B cell (primary cell): Measurements from ENCODE around the gene CALY. TPM values are rescaled to one million over a fixed set of nuclear protein-coding genes. Genes with fewer than 3 reads are reported as not detected.

Experiments
- ATAC-seq: fragments of 200-7000 bp; cut with Tn5 transposase; one replicate; pipeline ENCODE4 v1.10.0; 2021; ENCODE audit warnings: low read depth, mild to moderate bottlenecking, moderate number of reproducible peaks, moderate library complexity
- CTCF ChIA-PET: fragments of 350-600 bp; sonication (Branson Sonifier 250); formaldehyde crosslinking; loops from one replicate; lab custom pipeline; 2021; ENCODE audit warnings: antibody characterized with exemption, inconsistent platforms; lab: Charles Lee
- POLR2A ChIA-PET: fragments of 350-600 bp; sonication (Branson Sonifier 250); formaldehyde crosslinking; loops from one replicate; lab custom pipeline; 2021; ENCODE audit warnings: antibody characterized with exemption; lab: Charles Lee
- DNase-seq: peaks from one replicate; pipeline ENCODE4 v3.0.0; 2013
- H2AFZ ChIP-seq: 2 replicates; pipeline ENCODE4 v1.6.1; 2012; ENCODE audit warnings: mild to moderate bottlenecking, low read depth, low read length; ENCODE audit not compliant: insufficient read depth, poor library complexity, severe bottlenecking
- H3K27ac ChIP-seq, 2 donors: 1 replicate in 1 of 2; 2 replicates in 1 of 2; pipeline ENCODE4 v1.5.1; 2012 to 2013; ENCODE audit warnings: low read length in 2 of 2, mild to moderate bottlenecking in 2 of 2, moderate library complexity in 1 of 2
- H3K27me3 ChIP-seq, 4 experiments: fragments of 200-600 bp in 1 of 4; sonication (generic) in 1 of 4; replicated peaks in 1 of 4; 1 replicate in 2 of 4; 2 replicates in 2 of 4; pipeline versions ENCODE4 v1.6.1 to v1.7.0; 2013 to 2016; ENCODE audit warnings: low read length in 3 of 4, mild to moderate bottlenecking in 2 of 4, mixed read lengths in 1 of 4, moderate library complexity in 1 of 4; ENCODE audit not compliant: insufficient read depth in 4 of 4, control insufficient read depth in 3 of 4; ENCODE audit errors: control extremely low read depth in 1 of 4
- H3K36me3 ChIP-seq, 2 experiments: replicated peaks in 1 of 2; 1 replicate in 1 of 2; 2 replicates in 1 of 2; pipeline versions ENCODE4 v1.6.1 to v1.7.1; 2013; ENCODE audit warnings: low read length in 1 of 2; ENCODE audit not compliant: insufficient read depth in 2 of 2, control insufficient read depth in 1 of 2; ENCODE audit errors: control extremely low read depth in 1 of 2, extremely low read depth in 1 of 2
- H3K4me1 ChIP-seq, 2 donors: fragments of 200-600 bp in 1 of 2; sonication (generic) in 1 of 2; 1 replicate in 1 of 2; 2 replicates in 1 of 2; pipeline versions ENCODE4 v1.5.1 to v1.6.1; 2013 to 2017; ENCODE audit warnings: low read length in 2 of 2; ENCODE audit not compliant: control insufficient read depth in 2 of 2, insufficient read depth in 2 of 2
- H3K4me2 ChIP-seq: replicated peaks from 2 replicates; pipeline ENCODE3; 2012; ENCODE audit warnings: mild to moderate bottlenecking, low read depth, low read length; ENCODE audit not compliant: poor library complexity, severe bottlenecking
- H3K4me3 ChIP-seq, 5 experiments: fragments of 200-600 bp in 1 of 5; sonication (generic) in 1 of 5; 1 replicate in 3 of 5; 2 replicates in 2 of 5; pipeline versions ENCODE4 v1.5.1 to v1.7.0; 2011 to 2016; ENCODE audit warnings: low read length in 4 of 5, mild to moderate bottlenecking in 4 of 5, low read depth in 2 of 5, control low read depth in 1 of 5, moderate library complexity in 1 of 5; ENCODE audit not compliant: insufficient read depth in 1 of 5; ENCODE audit errors: control extremely low read depth in 1 of 5, extremely low read depth in 1 of 5
- H3K79me2 ChIP-seq: fragments of 200-600 bp; sonication (generic); one replicate; pipeline ENCODE4 v1.6.0; 2016; ENCODE audit warnings: low read length; ENCODE audit not compliant: control insufficient read depth, insufficient read depth
- H3K9ac ChIP-seq: fragments of 200-600 bp; sonication (generic); 2 replicates; pipeline ENCODE4 v1.6.1; 2017; ENCODE audit warnings: mild to moderate bottlenecking, low read length, moderate library complexity
- H3K9me3 ChIP-seq, 3 donors: one replicate each; pipeline versions ENCODE4 v1.6.1 to v1.7.1; 2013; ENCODE audit warnings: low read length in 2 of 3; ENCODE audit not compliant: control insufficient read depth in 2 of 3, insufficient read depth in 1 of 3; ENCODE audit errors: control extremely low read depth in 1 of 3
- H4K20me1 ChIP-seq: 2 replicates; pipeline ENCODE4 v1.6.0; 2012; ENCODE audit warnings: mild to moderate bottlenecking, low read length; ENCODE audit not compliant: insufficient read depth, control insufficient read depth, poor library complexity, severe bottlenecking
- H3K27ac Mint-ChIP-seq: one replicate; pipeline ENCODE4 v1.8.0; 2021; ENCODE audit warnings: mixed read lengths
- H3K27me3 Mint-ChIP-seq: one replicate; pipeline ENCODE4 v1.8.0; 2021; ENCODE audit warnings: mixed read lengths
- H3K4me1 Mint-ChIP-seq: one replicate; pipeline ENCODE4 v1.8.0; 2021; ENCODE audit warnings: mixed read lengths
- H3K4me3 Mint-ChIP-seq: one replicate; pipeline ENCODE4 v1.8.0; 2021; ENCODE audit warnings: mixed read lengths
- H3K9me3 Mint-ChIP-seq: one replicate; pipeline ENCODE4 v1.8.0; 2022; ENCODE audit warnings: mixed read lengths; ENCODE audit not compliant: insufficient read depth
- CTCF ChIP-seq: fragments of 200-600 bp; IDR thresholded peaks from one replicate; pipeline ENCODE4 v1.8.0; 2022; ENCODE audit warnings: antibody characterized with exemption, mild to moderate bottlenecking
- EZH2 ChIP-seq: IDR thresholded peaks from 2 replicates; pipeline ENCODE4 v1.6.1; 2012; ENCODE audit warnings: borderline replicate concordance, low read depth, mild to moderate bottlenecking, moderate library complexity, low read length; ENCODE audit not compliant: insufficient read depth, poor library complexity, severe bottlenecking
- WGBS: methylation state at CpG from one replicate; pipeline ENCODE4 v1.1.5; 2013; ENCODE audit warnings: missing lambda C conversion rate; ENCODE audit not compliant: insufficient coverage; 5-methylcytosine and 5-hydroxymethylcytosine counted together
- intact Hi-C: fragments of 100-400 bp; cut with micrococcal nuclease; formaldehyde crosslinking; loops from one replicate; pipeline ENCODE4 v1.10.0; 2022
- polyA plus RNA-seq: library from polyadenylated mRNA; depleted of rRNA; stranded (reverse); fragments of >200 nt; gene quantifications from 2 replicates; pipeline ENCODE4 v1.2.3, GENCODE V29; 2012
- total RNA-seq, 2 donors: library from RNA; stranded (reverse); fragments of 120-200 nt in 1 of 2; gene quantifications; 1 replicate in 1 of 2; 2 replicates in 1 of 2; pipeline versions ENCODE4 v1.2.3 to v1.2.4, GENCODE V29; 2013 to 2022

The CALY gene
- total and polyA plus RNA-seq, 2 donors (not counting 1 experiment from before 2014, with no cell fraction given) = 0.21 TPM; not detected in 1

DNA sequence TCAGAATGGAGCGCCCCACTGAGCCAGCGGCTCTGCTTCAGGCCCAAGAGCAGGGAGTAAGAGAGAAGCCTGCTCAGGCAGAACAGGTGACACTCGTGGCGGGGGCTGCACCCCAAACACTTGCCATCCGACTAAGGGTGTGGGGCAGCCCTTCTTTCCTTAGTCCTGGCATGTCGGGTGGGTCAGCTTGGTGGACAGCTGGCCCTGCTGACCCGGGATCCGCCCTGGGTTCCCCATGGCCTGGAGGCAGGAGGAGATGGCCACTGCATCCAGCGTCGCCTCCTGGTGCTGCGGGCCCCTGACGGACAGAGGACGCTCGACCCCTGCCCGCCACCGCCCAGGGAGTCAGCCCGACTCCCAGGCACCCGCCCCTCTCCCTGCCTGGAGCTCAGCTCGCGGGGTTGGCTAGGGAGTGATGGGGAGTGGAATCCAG lies 41.1 kb upstream of the CALY start:
- Mint-ChIP-seq H3K27ac (peak overlapping the region; percentile 91), H3K9me3 (no peaks in the 10 kb centered on the region), H3K27me3 (no peaks in the 10 kb centered on the region), H3K4me1 (peaks cover 42% of the 10 kb centered on the region), H3K4me3 (peak overlapping the region; percentile 91)
- no peak for ATAC-seq
- no peak overlapping the region for H3K27ac ChIP-seq
- peaks cover 22% of the 10 kb centered on the region for H4K20me1 ChIP-seq
- H3K9me3 ChIP-seq = peaks cover 0 to 3% (median 0%) of the 10 kb centered on the region in 3 donors
- H3K79me2 ChIP-seq = peaks cover 27% of the 10 kb centered on the region
- TF ChIP-seq EZH2 (no peak), CTCF (no peak)
- DNase-seq = no peak
- 40% methylated on average over 20 of the region's 20 CpGs for WGBS
- peaks cover 34 to 44% of the 10 kb centered on the region in 2 donors for H3K4me1 ChIP-seq
- peak overlapping the region in 4 of 5 experiments; percentile 75 to 88 (median 81) for H3K4me3 ChIP-seq
- H3K36me3 ChIP-seq = peaks cover 0 to 15% of the 10 kb centered on the region in 2 experiments
- ChIA-PET POLR2A (interaction anchor here (1.3 kb wide), 1 partner anchor 12 kb away, joined by 4 read pairs; no protein-coding TSS in a partner anchor), CTCF (interaction anchor here (1.4 to 1.9 kb wide), 2 partner anchors 13 to 17 kb away, joined by 4 to 7 read pairs; no protein-coding TSS in a partner anchor)
- intact Hi-C loops = no loop called here
- peak overlapping the region; percentile 74 for H3K9ac ChIP-seq
- peak overlapping the region; percentile 93 for H2AFZ ChIP-seq
- H3K27me3 ChIP-seq = no peaks in the 10 kb centered on the region
- H3K4me2 ChIP-seq = peak overlapping the region; percentile 85

GRCh38 chr10:133377025-133377817 lies 40.5 kb upstream of the CALY start:
- H3K9me3 Mint-ChIP-seq = no peaks in the 10 kb centered on the region
- ATAC-seq (no peak), DNase-seq (no peak)
- TF ChIP-seq EZH2 (no peak), CTCF (no peak)
- Histone ChIP-seq H3K27ac (no peak overlapping the region), H4K20me1 (peaks cover 24% of the 10 kb centered on the region), H3K4me3 (no peak overlapping the region), H3K9ac (no peak overlapping the region), H3K79me2 (peaks cover 27% of the 10 kb centered on the region), H3K36me3 (peaks cover 0 to 11% of the 10 kb centered on the region in 2 experiments), H3K9me3 (peaks cover 0 to 3% (median 0%) of the 10 kb centered on the region in 3 donors), H2AFZ (no peak overlapping the region), H3K4me2 (peak overlapping the region; percentile 85), H3K4me1 (peaks cover 37 to 49% of the 10 kb centered on the region in 2 donors), H3K27me3 (no peaks in the 10 kb centered on the region)
- H3K27ac Mint-ChIP-seq = peak overlapping the region; percentile 65
- 95% methylated on average over 30 of the region's 30 CpGs for WGBS
- H3K4me1 Mint-ChIP-seq = peaks cover 40% of the 10 kb centered on the region
- peak overlapping the region; percentile 64 for H3K4me3 Mint-ChIP-seq
- ChIA-PET CTCF (interaction anchor here (1.3 to 1.9 kb wide), 3 partner anchors 13 to 48 kb away, joined by 3 to 7 read pairs (median 4); no protein-coding TSS in a partner anchor), POLR2A (interaction anchor here (1.3 kb wide), 1 partner anchor 12 kb away, joined by 4 read pairs; no protein-coding TSS in a partner anchor)
- H3K27me3 Mint-ChIP-seq = no peaks in the 10 kb centered on the region
- intact Hi-C loops = no loop called here
